HEK293 (cell line): ENCODE results near the gene USP3.
A peak's percentile ranks its signal among the peaks of the same experiment; 100 is the strongest.

Source experiments
- PRDM10 ChIP-seq: fragments of 450-650 bp; formaldehyde crosslinking; IDR thresholded peaks from 2 replicates; pipeline ENCODE4 v1.5.1; 2016; ENCODE audit warnings: missing biosample characterization, missing genetic modification characterization
- SETDB1 ChIP-seq: IDR thresholded peaks from one replicate; pipeline ENCODE4 v1.6.1; 2017; ENCODE audit warnings: mild to moderate bottlenecking, low read length, moderate library complexity, mixed read lengths; ENCODE audit not compliant: insufficient read length
- ZNF302 ChIP-seq: fragments of 450-650 bp; formaldehyde crosslinking; IDR thresholded peaks from 2 replicates; pipeline ENCODE4 v1.5.1; 2016; ENCODE audit warnings: missing biosample characterization, missing genetic modification characterization, low read depth
- TF ChIP-seq, protein P1 (sequence below): fragments of 450-650 bp; formaldehyde crosslinking; IDR thresholded peaks from 2 replicates; pipeline ENCODE4 v1.5.1; 2016; ENCODE audit warnings: missing biosample characterization, missing genetic modification characterization

DNA sequence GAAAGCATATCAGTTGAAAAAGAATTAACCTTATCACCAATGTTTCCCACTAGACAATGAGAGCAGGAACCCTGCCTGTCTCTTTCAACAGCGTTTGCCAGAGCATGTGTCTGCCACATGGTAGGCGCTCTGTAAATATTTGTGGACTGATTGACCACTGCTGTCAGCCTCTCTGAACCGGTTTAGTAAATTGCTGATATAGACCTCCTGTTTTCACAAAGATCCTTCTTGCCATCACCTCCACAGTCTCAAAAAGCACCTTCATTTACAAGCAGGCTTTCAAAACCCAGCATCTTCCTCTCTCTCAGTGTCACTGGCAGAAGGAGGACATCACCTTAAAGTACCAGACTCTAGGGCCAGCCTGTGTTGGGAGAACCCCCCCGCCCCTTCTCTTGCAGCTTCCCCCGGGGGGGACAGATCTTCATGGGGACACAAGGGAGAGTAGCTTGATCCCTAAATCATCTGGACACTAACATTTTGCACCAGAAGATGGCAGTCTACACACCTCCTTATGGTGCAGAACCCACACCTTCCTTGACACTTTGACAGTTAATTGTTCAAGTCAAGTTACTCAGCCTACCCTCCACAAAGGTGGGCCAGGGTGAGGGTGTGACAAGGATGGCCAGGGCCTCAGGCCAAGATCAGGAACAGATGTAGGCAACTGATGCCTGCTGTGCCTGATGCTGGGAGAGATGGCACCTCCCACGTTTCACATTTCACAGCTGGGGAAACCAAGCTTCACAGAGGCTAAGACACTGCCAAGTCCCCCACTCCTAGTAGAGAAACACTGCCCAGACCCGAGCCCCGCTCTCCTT, 37.8 kb upstream of the USP3 start:
- no peak for TF ChIP-seq ZNF302 (tag by site-specific recombination)
- TF ChIP-seq, protein P1, sequence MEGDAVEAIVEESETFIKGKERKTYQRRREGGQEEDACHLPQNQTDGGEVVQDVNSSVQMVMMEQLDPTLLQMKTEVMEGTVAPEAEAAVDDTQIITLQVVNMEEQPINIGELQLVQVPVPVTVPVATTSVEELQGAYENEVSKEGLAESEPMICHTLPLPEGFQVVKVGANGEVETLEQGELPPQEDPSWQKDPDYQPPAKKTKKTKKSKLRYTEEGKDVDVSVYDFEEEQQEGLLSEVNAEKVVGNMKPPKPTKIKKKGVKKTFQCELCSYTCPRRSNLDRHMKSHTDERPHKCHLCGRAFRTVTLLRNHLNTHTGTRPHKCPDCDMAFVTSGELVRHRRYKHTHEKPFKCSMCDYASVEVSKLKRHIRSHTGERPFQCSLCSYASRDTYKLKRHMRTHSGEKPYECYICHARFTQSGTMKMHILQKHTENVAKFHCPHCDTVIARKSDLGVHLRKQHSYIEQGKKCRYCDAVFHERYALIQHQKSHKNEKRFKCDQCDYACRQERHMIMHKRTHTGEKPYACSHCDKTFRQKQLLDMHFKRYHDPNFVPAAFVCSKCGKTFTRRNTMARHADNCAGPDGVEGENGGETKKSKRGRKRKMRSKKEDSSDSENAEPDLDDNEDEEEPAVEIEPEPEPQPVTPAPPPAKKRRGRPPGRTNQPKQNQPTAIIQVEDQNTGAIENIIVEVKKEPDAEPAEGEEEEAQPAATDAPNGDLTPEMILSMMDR (tag by site-specific recombination) = no peak; the same call in none of the 2 replicates
- TF ChIP-seq PRDM10 (tag by site-specific recombination) = 0 out of 2 replicates have a peak, but pooled peaks have one; percentile 16
- TF ChIP-seq SETDB1 = no peak
